ENCODE measurements around the gene NFATC1.

The NFATC1 gene

GRCh38 chr18:79511271-79511670 is 115.5 kb downstream of the NFATC1 start:
- no peak for DNase-seq

GRCh38 chr18:79511671-79512301 is 116.1 kb downstream of the NFATC1 start:
- no peak for DNase-seq

GRCh38 chr18:79512461-79513380 is 117.0 kb downstream of the NFATC1 start:
- DNase-seq: no peak

- DNase-seq: no peak
These were observed 117.8 kb downstream of the NFATC1 start for GRCh38 chr18:79513381-79514081.

- DNase-seq: no peak
These were observed 119.6 kb downstream of the NFATC1 start for GRCh38 chr18:79515331-79515730.

GRCh38 chr18:79515944-79516351 is 120.2 kb downstream of the NFATC1 start:
- DNase-seq: peak; percentile 28

- no peak for DNase-seq
These were observed 120.8 kb downstream of the NFATC1 start for GRCh38 chr18:79516441-79516931.

- DNase-seq: peak; percentile 83
These were observed 121.6 kb downstream of the NFATC1 start for GRCh38 chr18:79517341-79517740.

GRCh38 chr18:79518028-79518682 is 122.4 kb downstream of the NFATC1 start:
- DNase-seq: no peak

- DNase-seq: peak; percentile 16
These were observed 123.0 kb downstream of the NFATC1 start for GRCh38 chr18:79518683-79519128.

GRCh38 chr18:79519751-79520477 is 124.2 kb downstream of the NFATC1 start:
- DNase-seq: peak; percentile 94

- DNase-seq: peak; percentile 16
These were observed 125.0 kb downstream of the NFATC1 start for GRCh38 chr18:79520478-79521390.

GRCh38 chr18:79521416-79522205 is 125.9 kb downstream of the NFATC1 start:
- DNase-seq: no peak

GRCh38 chr18:79522451-79523205 is 126.9 kb downstream of the NFATC1 start:
- DNase-seq: peak; percentile 12

- DNase-seq: peak; percentile 51
These were observed 127.5 kb downstream of the NFATC1 start for GRCh38 chr18:79523206-79523735.

- DNase-seq: peak; percentile 80
These were observed 128.0 kb downstream of the NFATC1 start for GRCh38 chr18:79523736-79524180.

GRCh38 chr18:79524181-79525078 is 128.7 kb downstream of the NFATC1 start:
- no peak for DNase-seq

Data from hematopoietic multipotent progenitor cell treated with erythropoietin and hydrocortisone succinate and interleukin-3 and kit ligand, for 6 days (in vitro differentiated cells).